CD14-positive monocyte (primary cell): Measurements from ENCODE around the gene COL27A1. TPM values are rescaled to one million over a fixed set of nuclear protein-coding genes. Genes with fewer than 3 reads are reported as not detected.

Experiments
- DNase-seq, 3 donors: peaks; one replicate each; pipeline ENCODE4 v3.0.0-alpha.2; 2011 to 2022
- H2AFZ ChIP-seq: 2 replicates; pipeline ENCODE4 v1.6.0; 2012; ENCODE audit warnings: mild to moderate bottlenecking, low read depth, low read length, inconsistent platforms; ENCODE audit not compliant: insufficient read depth, poor library complexity, severe bottlenecking
- H3K27ac ChIP-seq, 2 donors: 1 replicate in 1 of 2; 2 replicates in 1 of 2; pipeline ENCODE4 v1.5.1; 2012 to 2013; ENCODE audit warnings: low read length in 2 of 2, control low read depth in 1 of 2, inconsistent platforms in 1 of 2, low read depth in 1 of 2, mild to moderate bottlenecking in 1 of 2
- H3K27me3 ChIP-seq, 2 donors: one replicate each; pipeline versions ENCODE4 v1.6.0 to v1.6.1; 2011 to 2013; ENCODE audit warnings: low read length in 2 of 2; ENCODE audit not compliant: control insufficient read depth in 2 of 2, insufficient read depth in 2 of 2
- H3K36me3 ChIP-seq, 2 donors: replicated peaks in 1 of 2; 1 replicate in 1 of 2; 2 replicates in 1 of 2; pipeline versions ENCODE4 v1.5.1 to v1.6.1; 2012 to 2013; ENCODE audit warnings: low read length in 2 of 2, control low read depth in 1 of 2, inconsistent platforms in 1 of 2, mild to moderate bottlenecking in 1 of 2; ENCODE audit not compliant: insufficient read depth in 2 of 2, control insufficient read depth in 1 of 2
- H3K4me1 ChIP-seq, 2 donors: 1 replicate in 1 of 2; 2 replicates in 1 of 2; pipeline versions ENCODE4 v1.5.1 to v1.6.1; 2012 to 2013; ENCODE audit warnings: low read length in 2 of 2, control low read depth in 1 of 2, inconsistent platforms in 1 of 2, mild to moderate bottlenecking in 1 of 2, moderate library complexity in 1 of 2; ENCODE audit not compliant: insufficient read depth in 2 of 2, control insufficient read depth in 1 of 2
- H3K4me2 ChIP-seq: replicated peaks from 2 replicates; pipeline ENCODE3; 2012; ENCODE audit warnings: low read length, moderate library complexity, mild to moderate bottlenecking; ENCODE audit not compliant: poor library complexity, severe bottlenecking; ENCODE audit errors: extremely low read depth
- H3K4me3 ChIP-seq, 3 experiments: fragments of 200-600 bp in 1 of 3; sonication (generic) in 1 of 3; replicated peaks in 1 of 3; 1 replicate in 2 of 3; 2 replicates in 1 of 3; pipeline ENCODE4 v1.5.1; 2011 to 2013; ENCODE audit warnings: low read length in 3 of 3, mild to moderate bottlenecking in 3 of 3, control low read depth in 2 of 3, low read depth in 2 of 3, inconsistent platforms in 1 of 3, moderate library complexity in 1 of 3
- H3K79me2 ChIP-seq: 2 replicates; pipeline ENCODE4 v1.6.0; 2012; ENCODE audit warnings: mild to moderate bottlenecking, control low read depth, inconsistent platforms, low read length, moderate library complexity; ENCODE audit not compliant: insufficient read depth
- H3K9ac ChIP-seq: 2 replicates; pipeline ENCODE4 v1.6.0; 2017; ENCODE audit warnings: low read length, mild to moderate bottlenecking; ENCODE audit not compliant: insufficient read depth, poor library complexity, severe bottlenecking
- H3K9me3 ChIP-seq, 2 donors: replicated peaks in 1 of 2; 1 replicate in 1 of 2; 2 replicates in 1 of 2; pipeline versions ENCODE4 v1.5.1 to v1.6.1; 2012 to 2013; ENCODE audit warnings: low read length in 2 of 2, control low read depth in 1 of 2; ENCODE audit not compliant: control insufficient read depth in 1 of 2, insufficient read depth in 1 of 2
- H4K20me1 ChIP-seq: 2 replicates; pipeline ENCODE4 v1.6.0; 2012; ENCODE audit warnings: mild to moderate bottlenecking, low read length, control low read depth, moderate library complexity; ENCODE audit not compliant: insufficient read depth
- H3K27ac Mint-ChIP-seq, 7 donors: one replicate each; pipeline ENCODE4 v1.8.0; 2020; ENCODE audit warnings: mild to moderate bottlenecking in 7 of 7, mixed read lengths in 7 of 7, moderate library complexity in 6 of 7, inconsistent platforms in 2 of 7
- H3K27me3 Mint-ChIP-seq, 3 donors: one replicate each; pipeline ENCODE4 v1.8.0; 2021 to 2022; ENCODE audit warnings: low read depth in 3 of 3, mild to moderate bottlenecking in 3 of 3, mixed read lengths in 3 of 3, moderate library complexity in 3 of 3, inconsistent platforms in 1 of 3
- H3K36me3 Mint-ChIP-seq, 2 donors: one replicate each; pipeline ENCODE4 v1.8.0; 2020; ENCODE audit warnings: mixed read lengths in 2 of 2, inconsistent platforms in 1 of 2, mild to moderate bottlenecking in 1 of 2
- H3K4me1 Mint-ChIP-seq: one replicate; pipeline ENCODE4 v1.8.0; 2020; ENCODE audit warnings: mild to moderate bottlenecking, mixed read lengths
- H3K4me3 Mint-ChIP-seq, 2 donors: one replicate each; pipeline ENCODE4 v1.8.0; 2020; ENCODE audit warnings: mild to moderate bottlenecking in 2 of 2, mixed read lengths in 2 of 2, moderate library complexity in 1 of 2
- H3K9me3 Mint-ChIP-seq, 7 donors: one replicate each; pipeline ENCODE4 v1.8.0; 2020 to 2022; ENCODE audit warnings: mixed read lengths in 7 of 7, mild to moderate bottlenecking in 6 of 7, moderate library complexity in 6 of 7, inconsistent platforms in 2 of 7
- CTCF ChIP-seq: fragments of 200-600 bp; IDR thresholded peaks from one replicate; pipeline ENCODE4 v1.8.0; 2022; ENCODE audit warnings: antibody characterized with exemption, mild to moderate bottlenecking
- WGBS: methylation state at CpG from one replicate; pipeline ENCODE4 v1.1.5; 2013; ENCODE audit warnings: missing lambda C conversion rate; ENCODE audit not compliant: insufficient coverage; 5-methylcytosine and 5-hydroxymethylcytosine counted together
- intact Hi-C, 2 donors: fragments of 100-400 bp; cut with micrococcal nuclease; formaldehyde crosslinking; loops; one replicate each; pipeline versions ENCODE4 v1.15.0 to v1.15.1; 2023
- polyA plus RNA-seq, 3 donors: library from polyadenylated mRNA; depleted of rRNA in 1 of 3; unstranded in 2 of 3; stranded (reverse) in 1 of 3; fragments of 300-500 nt in 2 of 3; fragments of >200 nt in 1 of 3; fragmentation: Illumina TruSeq in 2 of 3; gene quantifications; 1 replicate in 2 of 3; 2 replicates in 1 of 3; pipeline ENCODE4 v1.2.3, GENCODE V29; 2012 to 2021

COL27A1 gene
- polyA plus RNA-seq, 3 donors: 0.03 TPM; not detected in 2

GRCh38 chr9:114167591-114168091 is 12.3 kb downstream of the COL27A1 start:
- Histone ChIP-seq H3K4me3 (no peak overlapping the region), H3K9me3 (no peaks in the 10 kb centered on the region), H3K27ac (no peak overlapping the region), H4K20me1 (no peaks in the 10 kb centered on the region), H3K36me3 (no peaks in the 10 kb centered on the region), H3K27me3 (peaks cover 0 to 9% of the 10 kb centered on the region in 2 donors), H3K79me2 (no peaks in the 10 kb centered on the region), H2AFZ (no peak overlapping the region), H3K9ac (no peak overlapping the region), H3K4me2 (no peak overlapping the region), H3K4me1 (no peaks in the 10 kb centered on the region)
- no peak for DNase-seq
- Mint-ChIP-seq H3K9me3 (no peaks in the 10 kb centered on the region), H3K36me3 (no peaks in the 10 kb centered on the region), H3K27me3 (peaks cover 2 to 14% (median 7%) of the 10 kb centered on the region in 3 donors), H3K4me3 (no peak overlapping the region), H3K4me1 (no peaks in the 10 kb centered on the region), H3K27ac (no peak overlapping the region)
- intact Hi-C loops: no loop called here
- WGBS: 94% methylated on average over 32 of the region's 34 CpGs
- TF ChIP-seq CTCF: no peak

GRCh38 chr9:114168281-114169028 is 13.1 kb downstream of the COL27A1 start:
- Mint-ChIP-seq H3K27ac (peak overlapping the region in 1 of 7 donors; percentile 66), H3K36me3 (no peaks in the 10 kb centered on the region), H3K4me1 (no peaks in the 10 kb centered on the region), H3K27me3 (peaks cover 2 to 6% (median 4%) of the 10 kb centered on the region in 3 donors), H3K4me3 (no peak overlapping the region), H3K9me3 (no peaks in the 10 kb centered on the region)
- H3K4me2 ChIP-seq: no peak overlapping the region
- H3K27me3 ChIP-seq: peaks cover 0 to 5% of the 10 kb centered on the region in 2 donors
- 93% methylated on average over 21 of the region's 22 CpGs for WGBS
- H2AFZ ChIP-seq: no peak overlapping the region
- intact Hi-C loops: no loop called here
- no peaks in the 10 kb centered on the region for H3K36me3 ChIP-seq
- no peak for TF ChIP-seq CTCF
- H3K9ac ChIP-seq: no peak overlapping the region
- H3K9me3 ChIP-seq: no peaks in the 10 kb centered on the region
- no peaks in the 10 kb centered on the region for H3K79me2 ChIP-seq
- H3K27ac ChIP-seq: no peak overlapping the region
- no peaks in the 10 kb centered on the region for H4K20me1 ChIP-seq
- H3K4me3 ChIP-seq: no peak overlapping the region
- DNase-seq: no peak
- H3K4me1 ChIP-seq: no peaks in the 10 kb centered on the region
